GM12872 (cell line): Measurements from ENCODE around the gene ARHGEF19.

Experiments
- TF ChIP-seq, protein P1 (sequence below): IDR thresholded peaks from 3 replicates; pipeline ENCODE4 v1.5.1; 2011; ENCODE audit warnings: low read depth, mild to moderate bottlenecking, low read length, moderate library complexity; ENCODE audit not compliant: insufficient read depth

Gene ARHGEF19

DNA sequence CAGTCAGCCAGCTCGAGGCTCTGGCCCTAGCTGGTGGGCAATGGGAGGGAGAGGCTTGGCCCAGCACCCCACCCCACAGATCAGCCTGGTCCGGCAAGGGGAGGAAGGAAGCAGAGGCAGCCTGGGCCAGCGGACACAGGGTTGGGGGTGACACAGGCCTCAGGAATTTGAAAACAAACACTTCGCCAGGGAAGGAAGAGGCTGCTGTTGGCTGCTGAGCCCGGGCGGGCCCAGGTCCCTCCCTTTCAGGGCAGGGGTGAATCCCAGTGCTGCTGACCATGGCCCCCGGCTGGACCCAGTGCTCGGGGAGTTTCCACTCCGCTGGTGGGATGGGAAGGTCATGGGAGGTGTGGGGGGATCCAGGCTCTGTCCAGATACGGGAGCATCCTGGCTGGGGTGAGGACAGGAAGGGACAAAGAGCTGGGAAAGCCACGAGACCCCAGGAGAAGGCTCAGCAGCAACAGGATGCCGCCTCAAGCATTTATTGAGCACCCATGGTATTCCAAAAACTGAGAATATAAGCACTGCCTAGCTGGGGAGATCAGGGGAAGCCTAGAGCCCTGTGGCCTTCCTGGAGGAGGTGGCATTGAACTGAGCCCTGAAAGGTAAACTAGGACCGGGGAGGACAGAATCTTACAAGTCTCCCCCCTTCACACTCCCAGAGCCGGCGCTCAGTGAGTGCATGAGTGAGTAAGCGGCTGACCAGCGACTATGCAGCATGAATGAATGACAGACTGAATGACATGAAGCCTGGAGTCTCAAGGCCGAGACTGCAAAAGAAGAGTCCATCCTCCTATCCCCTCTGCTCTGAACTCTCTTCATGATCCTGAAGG lies 30.3 kb downstream of the ARHGEF19 start:
- TF ChIP-seq, protein P1, sequence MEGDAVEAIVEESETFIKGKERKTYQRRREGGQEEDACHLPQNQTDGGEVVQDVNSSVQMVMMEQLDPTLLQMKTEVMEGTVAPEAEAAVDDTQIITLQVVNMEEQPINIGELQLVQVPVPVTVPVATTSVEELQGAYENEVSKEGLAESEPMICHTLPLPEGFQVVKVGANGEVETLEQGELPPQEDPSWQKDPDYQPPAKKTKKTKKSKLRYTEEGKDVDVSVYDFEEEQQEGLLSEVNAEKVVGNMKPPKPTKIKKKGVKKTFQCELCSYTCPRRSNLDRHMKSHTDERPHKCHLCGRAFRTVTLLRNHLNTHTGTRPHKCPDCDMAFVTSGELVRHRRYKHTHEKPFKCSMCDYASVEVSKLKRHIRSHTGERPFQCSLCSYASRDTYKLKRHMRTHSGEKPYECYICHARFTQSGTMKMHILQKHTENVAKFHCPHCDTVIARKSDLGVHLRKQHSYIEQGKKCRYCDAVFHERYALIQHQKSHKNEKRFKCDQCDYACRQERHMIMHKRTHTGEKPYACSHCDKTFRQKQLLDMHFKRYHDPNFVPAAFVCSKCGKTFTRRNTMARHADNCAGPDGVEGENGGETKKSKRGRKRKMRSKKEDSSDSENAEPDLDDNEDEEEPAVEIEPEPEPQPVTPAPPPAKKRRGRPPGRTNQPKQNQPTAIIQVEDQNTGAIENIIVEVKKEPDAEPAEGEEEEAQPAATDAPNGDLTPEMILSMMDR: no peak

GRCh38 chr1:16180291-16180824 lies 32.1 kb downstream of the ARHGEF19 start:
- TF ChIP-seq, protein P1: no peak

DNA sequence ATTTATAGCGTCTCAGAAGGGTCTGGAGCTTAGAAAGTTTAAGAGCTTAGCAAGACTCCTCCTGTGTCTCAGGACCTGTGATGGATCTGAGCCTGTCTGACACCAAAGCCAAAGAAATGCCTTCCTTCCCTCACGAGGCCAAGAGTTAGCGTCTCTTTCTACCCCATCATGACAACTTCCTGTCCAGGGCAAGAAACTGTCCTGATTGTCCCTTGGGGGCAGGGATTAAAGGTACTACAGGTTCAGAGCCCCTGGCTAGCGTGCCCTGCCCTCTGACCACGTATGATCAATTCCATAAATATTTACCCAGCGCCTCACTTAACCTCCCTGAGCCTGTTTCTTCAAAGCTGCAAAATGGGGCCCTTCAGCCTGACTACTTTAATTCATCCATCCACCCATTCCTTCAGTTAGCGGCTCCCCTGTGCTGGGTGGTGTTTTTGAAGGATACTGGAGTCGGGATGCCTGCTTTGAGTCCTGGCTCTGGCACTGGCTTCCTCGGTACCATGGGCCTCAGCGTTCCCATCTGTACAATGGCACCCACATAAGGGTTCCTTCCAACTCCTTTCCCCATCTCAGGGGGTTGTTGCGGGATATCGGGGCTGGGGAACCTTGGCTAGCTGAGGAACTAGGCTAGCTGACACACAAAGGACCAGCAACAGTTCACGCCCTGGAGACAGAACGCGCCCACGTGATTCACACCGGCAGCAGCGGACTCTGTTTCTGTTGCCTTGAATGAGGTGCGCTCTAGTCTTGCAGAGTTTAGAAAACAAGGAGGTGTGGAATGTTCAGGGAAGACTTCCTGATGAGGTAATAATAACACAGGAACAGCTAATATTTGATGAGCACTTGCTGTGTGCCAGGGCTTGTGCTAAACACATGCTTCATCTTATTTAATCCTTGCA lies 33.6 kb downstream of the ARHGEF19 start:
- TF ChIP-seq, protein P1: no peak

- TF ChIP-seq, protein P1: no peak
Observed at GRCh38 chr1:16177306-16177705, 35.1 kb downstream of the ARHGEF19 start.

GRCh38 chr1:16176653-16177052 lies 35.8 kb downstream of the ARHGEF19 start:
- TF ChIP-seq, protein P1: no peak

DNA sequence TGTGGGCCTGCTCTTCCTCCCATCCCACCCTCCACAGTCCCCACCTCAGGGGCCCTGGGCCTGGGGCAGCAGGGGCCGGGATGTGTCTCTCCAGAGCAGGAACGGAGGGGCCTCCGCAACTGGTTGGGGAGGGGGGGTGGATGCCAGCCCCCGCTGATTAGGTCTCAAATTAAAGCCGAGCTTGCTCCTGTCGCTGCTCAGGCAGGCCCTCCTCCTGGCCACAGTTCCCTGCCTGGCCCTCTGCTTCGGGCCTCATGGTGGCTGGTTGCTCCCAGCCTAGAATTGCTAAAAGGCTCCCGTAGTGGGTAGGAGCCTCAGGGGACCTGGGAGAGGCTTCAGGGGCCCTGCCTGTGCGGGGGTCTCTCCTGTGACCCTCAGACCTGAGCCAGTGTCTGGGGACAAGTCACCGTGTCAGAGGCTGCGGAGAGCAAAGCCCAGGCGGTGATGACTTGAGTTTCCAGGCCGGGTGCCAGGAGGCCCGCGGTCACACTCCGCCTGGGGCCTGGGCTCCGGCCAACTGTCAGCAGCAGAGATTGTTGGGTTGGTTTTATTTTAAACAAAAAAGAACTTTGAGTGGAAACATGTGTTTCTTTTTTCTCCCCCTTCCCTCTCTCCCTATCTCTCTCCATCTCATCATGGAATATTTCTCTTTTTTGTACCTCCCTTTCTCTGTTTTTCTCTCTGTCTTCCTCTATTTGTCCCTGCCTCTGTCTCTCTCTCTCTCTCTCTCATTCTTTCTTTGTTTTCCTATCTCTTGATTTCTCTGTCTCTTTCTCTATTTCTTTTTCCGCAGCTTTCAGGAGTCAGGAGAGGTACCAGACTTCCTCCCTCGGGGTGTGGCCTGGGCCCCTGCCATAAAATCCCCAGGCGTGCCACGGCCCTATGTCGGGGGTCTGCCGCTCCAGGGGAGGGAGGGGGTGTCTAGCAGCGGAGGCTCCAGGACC lies 36.6 kb downstream of the ARHGEF19 start:
- TF ChIP-seq, protein P1: no peak
